Measurements from ENCODE around the gene DSC1. TPM values are rescaled to one million over a fixed set of nuclear protein-coding genes. Genes with fewer than 3 reads are reported as not detected.

Gene DSC1
- total and polyA plus RNA-seq, 2 of the 4 experiments (the other 2 are of a cell fraction): not detected

- no peak overlapping the region for H3K4me2 ChIP-seq (ENCODE audit: low read depth, low read length)
- ChIA-PET POLR2A (ENCODE audit: unreplicated experiment) (no interaction called here), CTCF (no interaction called here)
- no peaks in the 10 kb centered on the region for H3K27me3 ChIP-seq (ENCODE audit: control insufficient read depth, insufficient read depth, low read length)
- H4K91ac ChIP-seq (ENCODE audit: insufficient read depth, low read depth, low read length): no peak overlapping the region
- H3K27ac ChIP-seq (ENCODE audit: insufficient read depth, low read length): no peak overlapping the region
- no peak overlapping the region for H4K5ac ChIP-seq (ENCODE audit: low read depth, low read length)
- H3K4me3 ChIP-seq (ENCODE audit: insufficient read depth, low read depth, low read length): no peak overlapping the region
- intact Hi-C loops (cut with micrococcal nuclease): no loop called here
- no peak overlapping the region for H2BK5ac ChIP-seq (ENCODE audit: low read depth, low read length, poor library complexity, severe bottlenecking)
- H3K56ac ChIP-seq (ENCODE audit: extremely low read depth, insufficient read depth, low read length): no peak overlapping the region
- H3K4me1 ChIP-seq (ENCODE audit: control insufficient read depth, insufficient read depth, low read length): no peaks in the 10 kb centered on the region
- no peak overlapping the region for H3K4ac ChIP-seq (ENCODE audit: low read depth, low read length)
- H3K9me3 ChIP-seq (ENCODE audit: control insufficient read depth, insufficient read depth, low read length): no peaks in the 10 kb centered on the region
- no peaks in the 10 kb centered on the region for H3K9me1 ChIP-seq (ENCODE audit: insufficient read depth, low read length)
- H3K23ac ChIP-seq (ENCODE audit: low read depth, low read length): no peak overlapping the region
- H3K14ac ChIP-seq (replicated peaks; ENCODE audit: low read depth, low read length): no peak overlapping the region
- no peak overlapping the region for H2AK9ac ChIP-seq (replicated peaks; ENCODE audit: low read depth, low read length, poor library complexity)
- no peak overlapping the region for H3K18ac ChIP-seq (ENCODE audit: low read depth, low read length)
- no peak overlapping the region for H2BK20ac ChIP-seq (ENCODE audit: low read depth, low read length)
- no peak overlapping the region for H2BK120ac ChIP-seq (ENCODE audit: low read depth, low read length)
- H3K79me1 ChIP-seq (ENCODE audit: low read depth in 1 of 2, low read length in 2 of 2): no peaks in the 10 kb centered on the region
- DNase-seq (no peak), ATAC-seq (ENCODE audit: low read depth) (no peak)
- H4K20me1 ChIP-seq (ENCODE audit: insufficient read depth, low read length): no peaks in the 10 kb centered on the region
- dilution Hi-C loops (cut with HindIII; ENCODE audit: low sequenced_read_pairs, unreplicated experiment): no loop called here
- BruUV-seq (replicated peaks): no TSS peak
- TF ChIP-seq RFX5 (IDR thresholded peaks at IDR 0.05; ENCODE audit: low read depth, low read length): no peak
- no peak for TF ChIP-seq SMC3 (IDR thresholded peaks at IDR 0.05; ENCODE audit: low read depth, low read length)
- no peak for TF ChIP-seq MXI1 (IDR thresholded peaks at IDR 0.05; ENCODE audit: borderline replicate concordance, low read depth, low read length)
- no peak for TF ChIP-seq POLR2A (IDR thresholded peaks at IDR 0.05; ENCODE audit: low read depth, low read length)
- TF ChIP-seq, protein P1, sequence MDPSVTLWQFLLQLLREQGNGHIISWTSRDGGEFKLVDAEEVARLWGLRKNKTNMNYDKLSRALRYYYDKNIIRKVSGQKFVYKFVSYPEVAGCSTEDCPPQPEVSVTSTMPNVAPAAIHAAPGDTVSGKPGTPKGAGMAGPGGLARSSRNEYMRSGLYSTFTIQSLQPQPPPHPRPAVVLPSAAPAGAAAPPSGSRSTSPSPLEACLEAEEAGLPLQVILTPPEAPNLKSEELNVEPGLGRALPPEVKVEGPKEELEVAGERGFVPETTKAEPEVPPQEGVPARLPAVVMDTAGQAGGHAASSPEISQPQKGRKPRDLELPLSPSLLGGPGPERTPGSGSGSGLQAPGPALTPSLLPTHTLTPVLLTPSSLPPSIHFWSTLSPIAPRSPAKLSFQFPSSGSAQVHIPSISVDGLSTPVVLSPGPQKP (IDR thresholded peaks at IDR 0.05; ENCODE audit: borderline replicate concordance, low read depth, low read length): no peak
- in situ Hi-C loops (cut with MboI; ENCODE audit: low sequenced_read_pairs): no loop called here
- no peaks in the 10 kb centered on the region for H3K36me3 ChIP-seq (ENCODE audit: control insufficient read depth, insufficient read depth, low read length)
- H3K9ac ChIP-seq (ENCODE audit: low read depth, low read length): no peak overlapping the region
- no peak overlapping the region for H2BK15ac ChIP-seq (ENCODE audit: low read depth, low read length)
- no peak overlapping the region for H2AK5ac ChIP-seq (ENCODE audit: low read depth, low read length)
- H4K8ac ChIP-seq (ENCODE audit: low read depth in 2 of 2, low read length in 2 of 2): no peak overlapping the region
- no peak overlapping the region for H2AFZ ChIP-seq (replicated peaks; ENCODE audit: low read length, poor library complexity)
- WGBS, 2 experiments (ENCODE audit: extremely low coverage in 2 of 2, insufficient read length in 1 of 2): no CpG with 5 or more reads among the region's 2 CpGs
Observed at GRCh38 chr18:31120594-31120993, 42.1 kb downstream of the DSC1 start.
